Mesendoderm (in vitro differentiated cells): ENCODE data around the gene SLC8A3.

Experiments
- DNase-seq: peaks from one replicate; pipeline ENCODE4 v3.0.0; 2013
- H2AK5ac ChIP-seq: 2 replicates; pipeline ENCODE4 v1.6.1; 2013; ENCODE audit warnings: low read length, inconsistent platforms
- H2BK120ac ChIP-seq: 2 replicates; pipeline ENCODE4 v1.6.1; 2013; ENCODE audit warnings: low read depth, mild to moderate bottlenecking, low read length, moderate library complexity, mixed read lengths
- H2BK15ac ChIP-seq: replicated peaks from 2 replicates; pipeline ENCODE4 v1.6.1; 2013; ENCODE audit warnings: low read depth, mild to moderate bottlenecking, moderate library complexity
- H2BK5ac ChIP-seq: 2 replicates; pipeline ENCODE4 v1.6.1; 2013; ENCODE audit warnings: low read length, inconsistent platforms
- H3K18ac ChIP-seq: 2 replicates; pipeline ENCODE4 v1.6.1; 2013; ENCODE audit warnings: mild to moderate bottlenecking, low read length, mixed read lengths
- H3K23ac ChIP-seq: one replicate; pipeline ENCODE4 v1.6.1; 2013; ENCODE audit warnings: low read length
- H3K27ac ChIP-seq: 2 replicates; pipeline ENCODE4 v1.5.1; 2013; ENCODE audit warnings: low read depth, mild to moderate bottlenecking, inconsistent platforms, low read length, moderate library complexity
- H3K27me3 ChIP-seq: 2 replicates; pipeline ENCODE4 v1.6.1; 2013; ENCODE audit warnings: low read length, control low read depth, mild to moderate bottlenecking, inconsistent platforms; ENCODE audit not compliant: insufficient read depth, poor library complexity
- H3K36me3 ChIP-seq: 2 replicates; pipeline ENCODE4 v1.6.1; 2013; ENCODE audit warnings: low read length, inconsistent platforms; ENCODE audit not compliant: control insufficient read depth, insufficient read depth
- H3K4ac ChIP-seq: one replicate; pipeline ENCODE4 v1.6.1; 2013; ENCODE audit warnings: low read depth, mild to moderate bottlenecking, low read length, moderate library complexity
- H3K4me1 ChIP-seq: 2 replicates; pipeline ENCODE4 v1.6.1; 2013; ENCODE audit warnings: low read depth, low read length, inconsistent platforms; ENCODE audit not compliant: control insufficient read depth
- H3K4me2 ChIP-seq: 2 replicates; pipeline ENCODE4 v1.6.1; 2013; ENCODE audit warnings: low read length
- H3K4me3 ChIP-seq: 2 replicates; pipeline ENCODE4 v1.5.1; 2013; ENCODE audit warnings: mild to moderate bottlenecking, low read length
- H3K56ac ChIP-seq: one replicate; pipeline ENCODE4 v1.6.1; 2013; ENCODE audit warnings: low read length
- H3K79me1 ChIP-seq: 2 replicates; pipeline ENCODE4 v1.6.1; 2013; ENCODE audit warnings: low read length, inconsistent platforms
- H3K79me2 ChIP-seq: 2 replicates; pipeline ENCODE4 v1.6.1; 2013; ENCODE audit warnings: mild to moderate bottlenecking, low read length; ENCODE audit not compliant: control insufficient read depth, insufficient read depth
- H3K9ac ChIP-seq: 2 replicates; pipeline ENCODE4 v1.6.1; 2013; ENCODE audit warnings: low read length, inconsistent platforms
- H4K5ac ChIP-seq: one replicate; pipeline ENCODE4 v1.6.1; 2013; ENCODE audit warnings: low read length
- H4K8ac ChIP-seq: one replicate; pipeline ENCODE4 v1.6.1; 2013; ENCODE audit warnings: low read depth, mild to moderate bottlenecking, control low read depth, low read length, moderate library complexity
- WGBS: extraction: QIAGEN DNeasy Blood & Tissue Kit; methylation state at CpG from one replicate; pipeline ENCODE4 v1.1.7; 2013; ENCODE audit warnings: low lambda C conversion rate, missing lambda C conversion rate; ENCODE audit not compliant: insufficient coverage; ENCODE audit errors: extremely low coverage; 5-methylcytosine and 5-hydroxymethylcytosine counted together

SLC8A3 gene

DNA sequence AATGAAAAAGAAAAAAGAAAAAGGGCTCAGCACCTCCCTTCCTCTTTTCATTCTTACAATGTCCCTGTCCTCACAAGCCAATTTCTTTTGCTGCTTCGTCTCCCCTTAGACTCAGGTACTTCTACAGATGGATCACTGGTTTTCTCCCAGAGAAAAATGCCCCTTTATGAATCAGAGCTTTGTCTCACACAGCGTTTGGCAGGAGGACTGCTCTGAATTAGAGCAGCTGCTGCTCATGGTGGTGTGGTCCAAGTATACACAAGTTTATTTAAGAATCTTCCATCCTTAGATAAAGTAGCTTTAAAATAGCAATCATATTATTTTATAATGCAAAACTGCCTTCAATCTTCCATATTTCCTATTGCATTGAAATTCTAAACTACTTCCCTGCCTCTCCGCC, 80.3 kb downstream of the SLC8A3 start:
- H2BK5ac ChIP-seq = no peak overlapping the region
- DNase-seq = no peak
- no peak overlapping the region for H2AK5ac ChIP-seq
- H3K27ac ChIP-seq = no peak overlapping the region
- no peak overlapping the region for H3K4me3 ChIP-seq
- H3K18ac ChIP-seq = no peak overlapping the region
- no peak overlapping the region for H3K4me2 ChIP-seq
- no CpG with 5 or more reads among the region's 3 CpGs for WGBS
- H3K27me3 ChIP-seq = no peaks in the 10 kb centered on the region
- no peaks in the 10 kb centered on the region for H3K79me2 ChIP-seq
- H3K9ac ChIP-seq = no peak overlapping the region
- no peaks in the 10 kb centered on the region for H3K36me3 ChIP-seq
- no peak overlapping the region for H3K56ac ChIP-seq
- no peaks in the 10 kb centered on the region for H3K4me1 ChIP-seq
- H2BK15ac ChIP-seq = no peak overlapping the region
- no peak overlapping the region for H3K23ac ChIP-seq
- H3K79me1 ChIP-seq = no peaks in the 10 kb centered on the region
- no peak overlapping the region for H2BK120ac ChIP-seq
- no peak overlapping the region for H3K4ac ChIP-seq
- H4K5ac ChIP-seq = no peak overlapping the region
- H4K8ac ChIP-seq = no peak overlapping the region

DNA sequence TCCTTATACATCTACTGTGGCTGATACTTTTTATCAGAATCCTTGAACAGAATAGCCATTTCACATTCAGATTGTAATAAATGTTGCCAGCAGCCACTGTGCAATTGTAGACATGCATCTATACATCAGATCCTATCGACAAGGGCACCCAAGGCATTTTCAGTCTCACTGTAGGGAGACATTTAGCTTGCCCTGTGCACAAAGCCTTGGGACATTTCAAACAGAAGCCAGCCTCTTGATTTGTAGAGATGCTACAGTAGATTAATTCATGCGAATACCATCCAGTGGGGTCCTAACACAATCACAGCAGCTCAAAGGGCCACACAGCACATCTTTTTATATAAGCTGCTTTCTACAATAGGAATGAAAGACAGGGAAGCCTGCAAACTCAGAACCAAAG, 81.4 kb downstream of the SLC8A3 start:
- H3K23ac ChIP-seq = no peak overlapping the region
- DNase-seq = no peak
- no peak overlapping the region for H4K8ac ChIP-seq
- H3K56ac ChIP-seq = no peak overlapping the region
- H3K4me1 ChIP-seq = no peaks in the 10 kb centered on the region
- H2BK5ac ChIP-seq = no peak overlapping the region
- no peak overlapping the region for H3K4ac ChIP-seq
- no peak overlapping the region for H2AK5ac ChIP-seq
- H3K27me3 ChIP-seq = no peaks in the 10 kb centered on the region
- no peak overlapping the region for H4K5ac ChIP-seq
- H3K27ac ChIP-seq = no peak overlapping the region
- no peak overlapping the region for H3K18ac ChIP-seq
- no peaks in the 10 kb centered on the region for H3K36me3 ChIP-seq
- H3K4me2 ChIP-seq = no peak overlapping the region
- no peaks in the 10 kb centered on the region for H3K79me1 ChIP-seq
- H2BK120ac ChIP-seq = no peak overlapping the region
- H3K9ac ChIP-seq = no peak overlapping the region
- no peak overlapping the region for H3K4me3 ChIP-seq
- no peaks in the 10 kb centered on the region for H3K79me2 ChIP-seq
- no peak overlapping the region for H2BK15ac ChIP-seq
- no CpG with 5 or more reads among the region's 2 CpGs for WGBS

DNA sequence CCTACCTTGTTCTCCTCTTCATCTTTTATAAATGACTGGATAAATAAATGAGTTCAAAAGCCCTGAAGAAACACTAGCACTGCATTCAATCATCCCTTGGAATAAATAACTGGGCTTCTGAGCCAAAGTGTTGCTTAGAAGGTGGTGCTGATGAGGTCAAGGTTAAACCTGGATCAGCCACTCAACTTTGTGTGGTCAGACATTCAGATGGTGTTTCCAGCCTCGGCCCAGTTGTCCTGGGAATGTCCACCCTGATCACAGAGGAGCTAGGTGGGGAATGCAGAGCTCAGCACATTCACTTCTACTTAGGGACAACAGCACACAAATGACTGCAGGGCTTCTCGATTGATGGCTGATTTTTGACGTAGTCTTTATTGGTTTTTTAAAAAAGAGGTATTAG, 88.7 kb downstream of the SLC8A3 start:
- Histone ChIP-seq H3K79me2 (no peaks in the 10 kb centered on the region), H2BK120ac (no peak overlapping the region), H4K5ac (no peak overlapping the region), H3K18ac (no peak overlapping the region), H3K4me3 (no peak overlapping the region), H3K4me2 (no peak overlapping the region), H3K36me3 (no peaks in the 10 kb centered on the region), H4K8ac (no peak overlapping the region), H3K27ac (no peak overlapping the region), H2BK5ac (no peak overlapping the region), H2BK15ac (no peak overlapping the region), H2AK5ac (no peak overlapping the region), H3K4me1 (no peaks in the 10 kb centered on the region), H3K27me3 (no peaks in the 10 kb centered on the region), H3K56ac (no peak overlapping the region), H3K9ac (no peak overlapping the region), H3K23ac (no peak overlapping the region), H3K4ac (no peak overlapping the region), H3K79me1 (no peaks in the 10 kb centered on the region)
- DNase-seq = no peak
- WGBS = no CpG with 5 or more reads among the region's 3 CpGs

DNA sequence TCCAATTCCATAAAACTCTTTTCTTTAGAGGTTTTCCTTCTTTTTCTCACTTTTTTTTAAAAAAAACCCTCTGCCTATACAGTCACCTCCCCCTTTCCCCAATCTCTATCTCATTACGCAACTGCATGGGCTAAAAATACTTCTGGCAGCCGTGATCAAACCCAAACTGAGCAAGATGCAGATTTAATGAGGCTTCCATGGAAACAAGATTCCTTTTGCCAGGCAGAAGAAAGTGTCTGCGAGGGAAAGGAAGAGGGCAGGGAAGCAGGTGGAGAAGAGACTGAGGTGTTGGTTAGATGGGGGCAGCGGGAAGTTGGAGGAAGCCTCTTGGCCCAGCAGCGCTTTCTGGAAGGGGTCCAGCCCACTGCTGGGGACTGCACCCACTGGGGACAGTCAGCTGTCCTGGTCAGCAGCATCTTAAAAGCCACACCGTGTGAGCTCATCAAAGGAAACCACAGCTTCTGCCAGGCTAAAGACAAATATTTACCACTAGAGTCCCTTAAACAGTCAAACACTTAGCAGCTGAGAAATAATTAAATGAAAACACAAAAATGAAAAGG, 90.4 kb downstream of the SLC8A3 start:
- no peaks in the 10 kb centered on the region for H3K27me3 ChIP-seq
- H3K79me1 ChIP-seq = no peaks in the 10 kb centered on the region
- H3K9ac ChIP-seq = no peak overlapping the region
- no peak overlapping the region for H3K27ac ChIP-seq
- H2BK5ac ChIP-seq = no peak overlapping the region
- H3K4me3 ChIP-seq = no peak overlapping the region
- H3K4me1 ChIP-seq = no peaks in the 10 kb centered on the region
- no peak overlapping the region for H3K4me2 ChIP-seq
- no peaks in the 10 kb centered on the region for H3K36me3 ChIP-seq
- no peak overlapping the region for H2BK120ac ChIP-seq
- no CpG with 5 or more reads among the region's 6 CpGs for WGBS
- no peak overlapping the region for H3K4ac ChIP-seq
- H4K8ac ChIP-seq = no peak overlapping the region
- H4K5ac ChIP-seq = no peak overlapping the region
- H2AK5ac ChIP-seq = no peak overlapping the region
- no peak overlapping the region for H3K18ac ChIP-seq
- DNase-seq = no peak
- no peak overlapping the region for H2BK15ac ChIP-seq
- H3K23ac ChIP-seq = no peak overlapping the region
- no peak overlapping the region for H3K56ac ChIP-seq
- H3K79me2 ChIP-seq = no peaks in the 10 kb centered on the region

DNA sequence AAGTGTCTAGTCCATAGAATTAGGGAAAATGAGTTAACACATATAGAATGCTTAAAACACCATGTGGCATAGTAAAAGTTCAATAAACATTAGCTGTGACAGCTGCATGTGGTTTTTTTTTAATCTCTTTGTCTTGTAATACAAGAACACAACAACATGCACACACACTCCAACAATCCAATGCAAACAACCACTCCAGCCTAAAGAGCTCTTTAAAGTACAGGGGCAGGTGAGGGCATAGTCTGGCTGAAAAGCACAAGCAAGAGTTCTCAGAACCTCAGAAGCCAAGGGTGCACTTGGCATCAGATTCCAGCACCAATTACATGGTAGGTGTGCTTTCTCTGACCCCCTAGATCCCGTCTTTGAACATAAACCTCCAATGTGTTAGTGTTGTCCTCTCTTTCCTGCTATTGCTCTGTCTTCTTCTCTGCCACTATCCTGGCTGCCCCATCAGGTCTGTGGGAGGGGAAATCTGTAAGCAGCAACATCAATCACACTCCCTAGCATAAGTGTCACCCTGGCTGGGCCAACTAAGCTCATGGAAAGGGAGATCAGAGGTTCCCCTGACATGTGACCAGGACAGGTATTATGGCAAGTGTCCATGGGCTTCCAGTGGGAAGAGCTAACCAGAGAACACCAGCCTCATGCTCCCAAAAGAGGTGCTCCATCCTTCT, 91.0 kb downstream of the SLC8A3 start:
- Histone ChIP-seq H2AK5ac (no peak overlapping the region), H3K4me1 (no peaks in the 10 kb centered on the region), H3K27ac (no peak overlapping the region), H3K4ac (no peak overlapping the region), H2BK15ac (no peak overlapping the region), H3K36me3 (no peaks in the 10 kb centered on the region), H3K23ac (peak overlapping the region; percentile 31), H3K79me2 (no peaks in the 10 kb centered on the region), H2BK120ac (no peak overlapping the region), H3K56ac (no peak overlapping the region), H4K5ac (no peak overlapping the region), H3K79me1 (no peaks in the 10 kb centered on the region), H2BK5ac (no peak overlapping the region), H3K4me3 (no peak overlapping the region), H4K8ac (no peak overlapping the region), H3K4me2 (no peak overlapping the region), H3K18ac (no peak overlapping the region), H3K9ac (no peak overlapping the region), H3K27me3 (no peaks in the 10 kb centered on the region)
- WGBS = no CpG with 5 or more reads among the region's 1 CpG
- no peak for DNase-seq

DNA sequence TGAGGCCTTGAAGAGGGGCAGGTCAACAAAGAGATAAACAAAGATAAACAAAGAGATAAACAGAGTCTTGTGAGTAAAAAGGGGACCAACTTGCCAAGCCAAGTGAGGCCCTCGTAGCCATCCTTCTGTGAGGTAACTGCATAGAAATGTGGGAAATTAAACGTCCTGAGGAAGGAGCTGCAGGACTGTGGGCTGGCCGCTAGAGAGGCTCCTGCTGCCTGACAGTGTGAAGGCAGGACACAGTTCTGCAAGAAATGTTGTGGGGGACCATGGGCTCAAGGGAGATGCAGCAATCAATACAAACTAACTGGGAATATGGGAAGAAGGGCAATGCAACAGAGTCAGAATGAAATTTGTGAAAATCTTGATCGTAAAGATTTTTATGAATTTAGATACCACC, 91.9 kb downstream of the SLC8A3 start:
- Histone ChIP-seq H2AK5ac (no peak overlapping the region), H3K27me3 (no peaks in the 10 kb centered on the region), H3K36me3 (no peaks in the 10 kb centered on the region), H3K4me1 (no peaks in the 10 kb centered on the region), H2BK5ac (no peak overlapping the region), H3K4me3 (no peak overlapping the region), H4K8ac (no peak overlapping the region), H3K79me2 (no peaks in the 10 kb centered on the region), H4K5ac (no peak overlapping the region), H3K79me1 (no peaks in the 10 kb centered on the region), H2BK15ac (no peak overlapping the region), H2BK120ac (no peak overlapping the region), H3K56ac (no peak overlapping the region), H3K4me2 (no peak overlapping the region), H3K18ac (no peak overlapping the region), H3K4ac (no peak overlapping the region), H3K23ac (no peak overlapping the region), H3K9ac (no peak overlapping the region), H3K27ac (no peak overlapping the region)
- WGBS = no CpG with 5 or more reads among the region's 4 CpGs
- peak; percentile 63 for DNase-seq
